NT2/D1 (cell line): ENCODE data around the gene IKZF2.

Source experiments
- DNase-seq: peaks from one replicate; pipeline ENCODE4 v3.0.0-alpha.2; 2011; ENCODE audit warnings: low read depth, low spot score
- H3K27me3 ChIP-seq: 2 replicates; pipeline ENCODE4 v1.6.0; 2011; ENCODE audit warnings: mild to moderate bottlenecking; ENCODE audit not compliant: insufficient read length, insufficient read depth
- H3K36me3 ChIP-seq: 2 replicates; pipeline ENCODE4 v1.6.1; 2011; ENCODE audit warnings: mild to moderate bottlenecking, low read length, mixed read lengths; ENCODE audit not compliant: insufficient read depth, insufficient read length
- H3K4me1 ChIP-seq: 2 replicates; pipeline ENCODE4 v1.5.1; 2011; ENCODE audit not compliant: insufficient read depth, insufficient read length
- H3K4me3 ChIP-seq: 2 replicates; pipeline ENCODE4 v1.5.1; 2011; ENCODE audit warnings: low read depth; ENCODE audit not compliant: insufficient read length
- H3K9ac ChIP-seq: 2 replicates; pipeline ENCODE4 v1.6.0; 2011; ENCODE audit warnings: low read depth; ENCODE audit not compliant: insufficient read length
- H3K9me3 ChIP-seq: 2 replicates; pipeline ENCODE4 v1.5.1; 2011; ENCODE audit warnings: mild to moderate bottlenecking, low read length; ENCODE audit not compliant: insufficient read depth
- SUZ12 ChIP-seq: IDR thresholded peaks from 2 replicates; pipeline ENCODE4 v1.6.1; 2011; ENCODE audit not compliant: insufficient read length, insufficient read depth; ENCODE audit errors: extremely low read depth
- YY1 ChIP-seq: IDR thresholded peaks from 2 replicates; pipeline ENCODE4 v1.6.1; 2011; ENCODE audit not compliant: insufficient read length, insufficient read depth
- ZNF274 ChIP-seq: IDR thresholded peaks from 2 replicates; pipeline ENCODE4 v1.6.1; 2011; ENCODE audit warnings: mild to moderate bottlenecking, low read depth, low read length

IKZF2 gene

GRCh38 chr2:213084261-213084660 is 67.2 kb downstream of the IKZF2 start:
- H3K4me1 ChIP-seq = no peaks in the 10 kb centered on the region
- H3K36me3 ChIP-seq = no peaks in the 10 kb centered on the region

DNA sequence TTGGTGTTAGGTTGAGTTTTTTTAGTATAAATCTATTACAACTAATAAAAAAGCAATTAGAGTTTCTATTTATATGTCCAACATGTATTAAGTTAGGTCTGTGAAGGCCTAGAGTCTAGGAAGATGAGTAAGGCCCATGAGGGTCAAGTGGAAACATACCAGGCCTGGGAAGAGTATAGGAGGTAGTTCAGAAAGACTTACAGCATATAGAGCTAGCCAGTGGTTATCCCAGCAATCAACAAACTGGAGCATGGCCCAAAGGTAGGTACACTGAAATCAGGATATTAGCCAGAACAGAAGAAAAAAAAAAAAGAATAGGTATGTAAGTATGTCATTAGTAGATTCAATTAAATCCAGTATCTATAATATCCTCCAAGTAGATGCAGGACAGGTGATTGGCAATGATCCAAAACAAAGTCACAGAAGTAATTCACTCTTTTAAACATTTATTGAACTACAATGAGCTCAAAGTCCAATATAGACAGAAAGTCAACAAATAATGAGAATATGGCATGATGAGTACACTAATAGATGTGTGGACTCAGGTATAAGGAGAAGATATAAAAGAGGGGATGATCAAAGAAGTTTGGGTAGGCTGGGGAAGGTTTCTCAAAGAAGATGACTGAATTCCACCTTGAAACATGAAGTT is 70.3 kb downstream of the IKZF2 start:
- Histone ChIP-seq H3K36me3 (no peaks in the 10 kb centered on the region), H3K4me1 (no peaks in the 10 kb centered on the region), H3K4me3 (no peak overlapping the region), H3K27me3 (no peaks in the 10 kb centered on the region), H3K9ac (no peak overlapping the region), H3K9me3 (no peaks in the 10 kb centered on the region)
- TF ChIP-seq ZNF274 = no peak
- DNase-seq = no peak

More at GRCh38 chr2:213084261-213084660, 67.2 kb downstream of the IKZF2 start:
- no peak overlapping the region for H3K4me3 ChIP-seq
- H3K9ac ChIP-seq = no peak overlapping the region
- TF ChIP-seq YY1 = no peak
- TF ChIP-seq SUZ12 = no peak
- no peak for TF ChIP-seq ZNF274
- H3K27me3 ChIP-seq = no peaks in the 10 kb centered on the region
- no peak for DNase-seq
- no peaks in the 10 kb centered on the region for H3K9me3 ChIP-seq

DNA sequence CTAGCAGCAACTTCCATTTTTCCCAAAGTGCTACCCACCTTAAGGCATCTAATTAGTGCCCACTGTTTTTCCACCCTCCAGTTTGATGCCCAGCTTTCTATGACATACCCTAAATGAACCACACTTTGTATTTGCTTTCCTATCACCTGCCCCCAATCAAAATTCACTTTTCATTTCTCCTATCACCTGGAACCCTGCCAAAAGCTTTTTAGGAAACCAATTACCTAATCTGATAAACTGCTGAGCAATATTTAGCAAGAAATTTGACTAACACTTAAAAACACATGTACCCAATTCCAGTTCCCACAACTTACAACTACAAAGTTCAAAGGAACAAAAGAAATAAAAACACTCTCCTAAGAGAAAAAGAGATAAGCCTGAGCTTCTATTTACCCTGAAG is 71.7 kb downstream of the IKZF2 start:
- DNase-seq = no peak
- no peaks in the 10 kb centered on the region for H3K4me1 ChIP-seq
- no peaks in the 10 kb centered on the region for H3K27me3 ChIP-seq
- H3K9me3 ChIP-seq = no peaks in the 10 kb centered on the region
- H3K4me3 ChIP-seq = no peak overlapping the region
- H3K9ac ChIP-seq = no peak overlapping the region
- no peaks in the 10 kb centered on the region for H3K36me3 ChIP-seq
- TF ChIP-seq ZNF274 = no peak
- no peak for TF ChIP-seq SUZ12
- no peak for TF ChIP-seq YY1

DNA sequence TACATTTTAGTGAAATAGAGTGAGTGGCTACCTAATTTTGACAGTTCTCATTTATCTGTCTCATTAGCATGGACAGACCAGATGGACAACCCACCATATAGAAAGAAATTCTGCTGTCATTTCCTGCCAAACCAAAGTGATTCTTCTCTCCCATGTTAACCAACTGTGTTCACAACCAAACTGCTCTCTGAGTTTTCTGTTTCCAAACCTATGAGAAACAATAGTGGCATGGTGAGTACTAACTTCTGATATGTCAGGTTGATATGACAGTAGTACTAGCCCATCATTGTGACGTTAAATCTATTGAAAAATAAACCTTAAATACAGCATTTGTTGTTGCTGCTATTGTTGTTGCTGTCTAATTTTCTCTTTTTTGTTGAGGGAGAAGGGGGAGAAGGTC is 72.7 kb downstream of the IKZF2 start:
- Histone ChIP-seq H3K4me3 (no peak overlapping the region), H3K9me3 (no peaks in the 10 kb centered on the region), H3K4me1 (no peaks in the 10 kb centered on the region), H3K36me3 (no peaks in the 10 kb centered on the region), H3K9ac (no peak overlapping the region), H3K27me3 (no peaks in the 10 kb centered on the region)
- DNase-seq = no peak
- TF ChIP-seq SUZ12 (no peak), ZNF274 (no peak), YY1 (no peak)

DNA sequence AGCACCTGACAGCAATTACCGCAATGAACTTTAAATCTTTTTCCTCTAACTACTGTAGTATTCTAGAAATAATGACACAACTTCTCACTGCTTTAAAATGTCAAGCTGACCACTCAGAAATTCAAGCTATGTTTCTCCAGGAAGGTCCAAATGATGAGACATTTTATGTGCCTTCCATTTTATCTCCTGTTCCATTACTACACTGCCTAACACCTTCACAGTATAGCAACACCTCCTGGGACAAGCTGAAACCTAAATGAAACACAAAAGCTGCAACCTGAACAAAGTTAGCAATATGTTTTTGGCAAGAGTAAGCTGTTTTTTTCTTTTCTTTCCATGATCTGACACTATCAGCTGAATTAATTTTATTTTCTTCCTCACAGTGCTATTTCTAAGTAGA is 81.9 kb downstream of the IKZF2 start:
- H3K4me1 ChIP-seq = no peaks in the 10 kb centered on the region
- DNase-seq = no peak

DNA sequence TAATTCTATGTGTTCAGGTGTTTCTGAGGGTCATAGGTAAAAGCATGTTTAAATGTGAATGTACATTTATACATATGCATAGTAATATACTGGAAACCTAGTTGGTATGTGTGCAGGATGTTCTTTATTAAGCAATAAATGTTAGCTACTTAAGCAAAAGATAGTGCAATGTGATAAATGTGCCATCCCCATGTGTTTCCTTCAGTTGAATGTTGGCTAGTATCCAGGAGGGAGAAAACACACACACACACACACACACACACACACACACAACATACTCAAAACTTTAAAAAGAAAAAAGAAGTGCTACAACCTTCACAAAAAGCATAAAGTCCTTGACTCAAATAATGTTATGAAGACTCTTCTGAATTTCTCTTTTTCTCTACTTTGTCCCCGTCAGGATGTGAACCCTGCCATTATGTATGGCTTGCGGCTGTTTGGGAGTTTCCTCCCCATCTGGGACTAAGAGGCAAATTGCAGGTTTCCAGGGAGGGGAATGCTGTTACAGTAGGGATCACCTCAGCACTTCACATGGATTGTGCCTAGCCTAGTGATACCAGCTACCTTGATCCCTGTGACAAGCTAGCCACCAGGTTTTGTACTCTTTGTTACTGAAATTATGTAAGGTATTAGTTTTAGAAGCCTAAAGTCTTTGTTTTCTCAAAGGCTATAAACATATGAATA is 82.6 kb downstream of the IKZF2 start:
- TF ChIP-seq ZNF274 = no peak
- no peak for TF ChIP-seq SUZ12
- no peak for TF ChIP-seq YY1
- Histone ChIP-seq H3K27me3 (no peaks in the 10 kb centered on the region), H3K9ac (no peak overlapping the region), H3K9me3 (no peaks in the 10 kb centered on the region), H3K36me3 (no peaks in the 10 kb centered on the region), H3K4me1 (no peaks in the 10 kb centered on the region), H3K4me3 (no peak overlapping the region)
- no peak for DNase-seq

More for the DNA sequence above, 81.9 kb downstream of the IKZF2 start:
- H3K36me3 ChIP-seq = no peaks in the 10 kb centered on the region
- no peaks in the 10 kb centered on the region for H3K27me3 ChIP-seq
- H3K9ac ChIP-seq = no peak overlapping the region
- no peaks in the 10 kb centered on the region for H3K9me3 ChIP-seq
- H3K4me3 ChIP-seq = no peak overlapping the region
- TF ChIP-seq YY1 = no peak
- no peak for TF ChIP-seq SUZ12
- no peak for TF ChIP-seq ZNF274

GRCh38 chr2:213067888-213068287 is 83.5 kb downstream of the IKZF2 start:
- H3K9ac ChIP-seq = no peak overlapping the region
- DNase-seq = no peak
- H3K9me3 ChIP-seq = no peaks in the 10 kb centered on the region
- TF ChIP-seq SUZ12 (no peak), YY1 (no peak), ZNF274 (no peak)
- no peaks in the 10 kb centered on the region for H3K27me3 ChIP-seq
- no peaks in the 10 kb centered on the region for H3K36me3 ChIP-seq
- no peak overlapping the region for H3K4me3 ChIP-seq
- no peaks in the 10 kb centered on the region for H3K4me1 ChIP-seq

GRCh38 chr2:213066443-213066743 is 85.0 kb downstream of the IKZF2 start:
- no peaks in the 10 kb centered on the region for H3K4me1 ChIP-seq
- H3K27me3 ChIP-seq = no peaks in the 10 kb centered on the region
- H3K36me3 ChIP-seq = no peaks in the 10 kb centered on the region
- TF ChIP-seq YY1 = no peak
- TF ChIP-seq SUZ12 = no peak
- TF ChIP-seq ZNF274 = no peak
- no peak overlapping the region for H3K9ac ChIP-seq
- H3K4me3 ChIP-seq = no peak overlapping the region
- no peak for DNase-seq
- H3K9me3 ChIP-seq = no peaks in the 10 kb centered on the region
